Activated CD8-positive, alpha-beta memory T cell treated with anti-CD3 and anti-CD28 coated beads for 1 hour (primary cell): Measurements from ENCODE around the gene SART3.
"Not testable (repeated sequence)": the region's sequence is repeated elsewhere in the genome, so short reads cannot be mapped to it uniquely, and the experiment has no call there.

Experiments used
- DNase-seq, 2 donors: peaks; one replicate each; pipeline ENCODE4 v3.0.0-alpha.2; 2020; ENCODE audit warnings: low read depth in 1 of 2; ENCODE audit errors: extremely low read depth in 1 of 2

Gene SART3

DNA sequence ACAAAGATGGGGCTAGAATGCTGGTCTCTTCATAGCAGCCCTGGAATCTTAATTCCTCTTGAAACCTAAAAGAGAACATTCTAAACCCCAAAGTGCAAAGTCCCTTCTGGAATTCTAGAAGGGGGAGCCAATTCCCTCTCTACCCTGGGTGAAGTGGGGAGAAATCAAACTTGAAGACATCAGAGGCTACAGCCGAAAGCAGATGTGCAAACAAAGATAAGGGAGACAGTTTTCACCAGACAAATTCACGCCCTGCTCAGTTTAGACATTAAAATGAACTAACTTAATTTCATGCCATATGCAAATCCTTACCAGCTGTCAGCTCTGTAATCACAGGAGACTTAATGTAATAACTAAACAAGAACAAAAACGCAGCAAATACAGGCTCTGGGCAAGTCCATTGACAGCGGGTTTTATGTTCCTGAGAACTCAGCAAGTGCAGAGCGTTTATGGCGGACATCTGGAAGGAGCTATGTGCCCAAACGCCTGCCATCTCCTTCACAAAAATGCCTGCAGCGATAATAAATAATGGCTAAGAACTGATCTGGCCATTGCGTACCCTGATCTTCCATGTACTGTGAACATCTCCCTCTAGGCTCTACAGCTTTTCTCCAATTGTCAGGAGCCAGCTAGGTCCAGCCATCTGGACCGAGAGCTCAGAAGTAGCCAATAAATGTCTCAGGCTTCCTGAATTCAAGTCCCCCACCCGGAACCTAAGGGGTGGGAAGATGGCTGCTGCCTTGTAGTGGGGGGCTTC lies 65.0 kb downstream of the SART3 start:
- no peak for DNase-seq

- no peak for DNase-seq
These were observed 65.9 kb downstream of the SART3 start for GRCh38 chr12:108495054-108495453.

DNA sequence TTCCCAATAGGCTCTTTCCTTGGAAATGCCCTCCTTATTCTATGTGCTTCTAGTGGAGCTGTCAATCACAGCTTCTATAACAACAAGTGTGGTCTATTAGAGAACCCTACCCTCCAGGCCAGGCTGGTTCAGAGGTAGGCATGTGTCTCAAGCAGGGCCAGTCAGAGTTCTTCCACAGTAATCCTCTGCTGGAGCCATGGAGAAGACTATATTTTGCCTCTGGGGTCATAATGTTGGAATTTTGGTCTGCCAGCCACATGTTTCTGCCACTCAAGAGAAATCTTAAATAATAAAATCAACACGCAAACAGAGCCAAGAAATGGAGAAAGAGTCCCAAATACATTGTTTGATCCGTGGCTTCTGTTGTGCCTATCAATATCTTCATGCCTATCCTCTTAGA lies 69.7 kb downstream of the SART3 start:
- no peak for DNase-seq

DNA sequence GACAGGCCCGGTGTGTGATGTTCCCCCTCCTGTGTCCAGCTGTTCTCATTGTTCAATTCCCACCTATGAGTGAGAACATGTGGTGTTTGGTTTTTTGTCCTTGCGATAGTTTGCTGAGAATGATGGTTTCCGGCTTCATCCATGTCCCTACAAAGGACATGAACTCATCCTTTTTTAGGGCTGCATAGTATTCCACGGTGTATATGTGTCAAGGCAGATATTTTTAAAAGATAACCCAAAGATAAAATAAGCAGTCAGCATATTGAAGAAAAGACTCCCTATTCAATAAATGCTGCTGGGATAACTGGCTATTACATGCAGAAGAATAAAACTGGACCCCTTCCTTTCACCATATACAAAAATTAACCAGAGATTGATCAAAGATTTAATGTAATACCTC lies 73.9 kb downstream of the SART3 start:
- DNase-seq, result not testable (repeated sequence)

GRCh38 chr12:108485371-108485770 lies 75.6 kb downstream of the SART3 start:
- DNase-seq, result not testable (repeated sequence)

- DNase-seq, result no peak
These were observed 76.1 kb downstream of the SART3 start for GRCh38 chr12:108484845-108485244.

DNA sequence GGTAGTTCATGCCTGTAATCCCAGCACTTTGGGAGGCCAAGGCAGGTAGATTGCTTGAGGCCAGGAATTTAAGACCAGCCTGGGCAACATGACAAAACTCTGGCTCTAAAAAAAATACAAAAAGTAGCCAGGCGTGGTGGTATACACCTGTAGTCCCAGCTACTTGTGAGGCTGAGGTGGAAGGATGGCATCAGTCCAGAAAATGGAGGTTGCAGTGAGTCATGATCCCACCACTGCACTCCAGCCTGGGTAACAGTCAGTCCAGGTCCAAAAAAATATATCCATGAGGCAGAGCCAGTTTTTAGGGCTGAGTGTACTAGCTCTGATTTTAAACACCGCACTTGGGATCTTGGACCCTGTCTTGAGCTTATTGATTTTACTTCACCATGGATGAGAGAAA lies 76.5 kb downstream of the SART3 start:
- DNase-seq, result no peak

- no peak for DNase-seq
These were observed 77.5 kb downstream of the SART3 start for GRCh38 chr12:108483213-108484059.

DNA sequence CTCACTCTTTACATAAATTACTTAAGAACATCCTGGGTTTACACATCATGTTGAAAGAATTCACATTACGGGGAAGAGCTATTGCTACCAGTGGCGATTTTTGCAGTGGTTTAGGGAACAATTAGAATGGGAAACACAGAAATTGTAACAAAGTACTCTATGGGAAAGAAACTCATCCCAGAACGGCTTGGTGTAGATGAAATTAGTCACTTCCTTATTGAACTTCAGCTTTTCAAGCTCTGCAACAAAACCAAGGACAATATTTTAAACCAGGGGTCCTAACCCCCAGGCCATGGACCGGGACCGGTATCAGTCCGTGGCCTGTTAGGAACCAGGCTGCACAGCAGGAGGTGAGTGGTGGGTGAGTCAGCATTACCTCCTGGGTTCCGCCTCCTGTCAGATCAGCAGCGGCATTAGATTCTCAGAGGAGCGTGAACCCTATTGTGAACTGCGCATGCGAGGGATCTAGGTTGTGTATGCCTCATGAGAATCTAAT lies 78.2 kb downstream of the SART3 start:
- DNase-seq, result no peak

DNA sequence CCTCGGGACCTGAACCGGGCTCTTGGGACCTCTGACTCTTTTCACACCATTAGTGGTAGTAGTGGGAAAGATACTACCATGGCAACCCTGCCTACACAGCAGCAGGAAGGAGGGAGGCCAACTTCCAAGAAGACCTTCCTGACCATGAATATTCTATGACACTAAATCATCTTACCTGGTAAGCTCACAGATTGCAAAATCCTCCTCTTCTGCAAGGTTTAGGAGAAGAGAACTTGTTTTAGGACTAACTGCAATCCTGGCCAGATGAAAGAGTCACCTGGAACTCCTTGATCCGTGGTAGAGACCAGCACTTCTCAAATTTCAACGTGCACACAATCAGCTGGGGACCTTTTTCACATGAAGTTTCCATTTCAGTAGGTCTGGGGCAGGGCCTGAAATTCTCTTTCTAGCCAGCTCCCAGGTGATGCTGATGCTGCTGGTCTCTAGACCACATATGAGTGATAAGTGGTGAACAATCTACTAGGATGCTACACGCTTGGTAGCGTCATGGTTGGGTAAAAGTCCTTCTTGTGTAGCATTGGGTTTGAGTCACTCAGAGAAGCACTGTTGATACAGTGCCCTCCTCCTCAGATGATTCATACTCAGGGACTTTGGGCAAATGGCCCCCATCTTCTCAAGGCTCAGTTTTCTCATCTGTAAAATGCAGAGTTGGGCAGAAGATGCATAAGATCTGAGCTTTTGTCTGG lies 81.5 kb downstream of the SART3 start:
- no peak for DNase-seq

- DNase-seq, result no peak
These were observed 82.3 kb downstream of the SART3 start for GRCh38 chr12:108478611-108479206.

- no peak for DNase-seq
These were observed 83.1 kb downstream of the SART3 start for GRCh38 chr12:108477881-108478259.

DNA sequence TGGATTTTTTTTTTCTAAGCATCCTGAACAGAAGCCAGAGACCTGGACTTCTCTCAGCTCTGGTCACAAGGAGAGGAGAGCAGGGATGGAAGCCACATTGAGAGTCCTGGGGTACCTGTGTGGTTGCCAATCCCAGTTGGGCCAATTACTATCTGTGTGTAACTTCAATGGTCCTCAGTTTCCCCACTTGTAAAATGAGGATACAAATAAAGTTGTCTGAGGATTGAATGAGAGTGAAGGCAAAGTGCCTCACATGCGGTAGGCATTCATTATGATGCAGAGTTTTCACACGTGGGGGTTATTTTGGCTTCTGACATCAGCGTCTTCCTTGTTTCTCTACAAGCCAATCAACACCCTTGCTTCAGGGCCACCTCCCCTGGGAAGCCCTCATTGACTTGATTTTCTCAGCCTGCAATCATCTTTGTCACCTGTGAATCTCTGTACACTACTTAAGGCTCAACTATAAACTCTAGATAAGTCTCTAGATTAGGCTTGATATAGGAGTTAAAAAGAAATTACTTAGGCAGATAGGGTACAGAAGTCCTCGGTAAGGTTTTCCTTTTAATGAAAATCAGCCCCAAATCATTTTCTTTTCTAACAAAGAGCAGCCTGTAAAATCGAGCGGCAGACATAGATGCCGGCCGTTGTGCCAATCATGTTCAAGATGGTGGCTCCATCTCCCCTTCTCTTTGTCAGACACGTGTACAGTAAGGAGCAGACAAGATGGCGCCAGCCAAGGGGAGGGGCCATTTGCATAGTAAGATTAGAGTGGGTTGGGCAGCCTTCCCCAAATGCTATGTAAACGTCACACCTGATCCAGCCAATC lies 83.7 kb downstream of the SART3 start:
- no peak for DNase-seq

GRCh38 chr12:108475396-108475795 lies 85.6 kb downstream of the SART3 start:
- no peak for DNase-seq

- DNase-seq, result no peak
These were observed 87.4 kb downstream of the SART3 start for GRCh38 chr12:108473400-108474055.
